GM20000 (cell line): Measurements from ENCODE around the gene TMEM234.
A peak's percentile ranks its signal among the peaks of the same experiment; 100 is the strongest.
"Not testable (repeated sequence)": the region's sequence is repeated elsewhere in the genome, so short reads cannot be mapped to it uniquely, and the experiment has no call there.

Source experiments
- DNase-seq: peaks from one replicate; pipeline ENCODE4 v3.0.0; 2012; ENCODE audit warnings: low spot score
- CTCF ChIP-seq: IDR thresholded peaks from 2 replicates; pipeline ENCODE4 v1.5.1; 2012; ENCODE audit warnings: mild to moderate bottlenecking, control low read depth; ENCODE audit errors: extremely low read depth, missing control alignments

The TMEM234 gene

GRCh38 chr1:32221980-32222755 is at the start of gene TMEM234, which contains the start of gene EIF3I:
TSS of gene TMEM234 (minus strand) at chr1:32222353. CDS start at chr1:32222322, 31 bp downstream.
TSS of gene EIF3I (plus strand) at chr1:32222407. CDS start at chr1:32222442, 35 bp downstream.
- no peak for TF ChIP-seq CTCF
- peak; percentile 94 for DNase-seq

- no peak for DNase-seq
- TF ChIP-seq CTCF = no peak
Measured at GRCh38 chr1:32269744-32270143, 47.6 kb upstream of the TMEM234 start.

- no peak for TF ChIP-seq CTCF
- DNase-seq = no peak
Measured at GRCh38 chr1:32266921-32267591, 44.9 kb upstream of the TMEM234 start.

- no peak for DNase-seq
- no peak for TF ChIP-seq CTCF
Measured at GRCh38 chr1:32265846-32266245, 43.7 kb upstream of the TMEM234 start.

- DNase-seq = peak; percentile 35
- TF ChIP-seq CTCF = no peak
Measured at GRCh38 chr1:32263744-32264143, 41.6 kb upstream of the TMEM234 start.

- DNase-seq = not testable (repeated sequence)
Measured at GRCh38 chr1:32263236-32263593, 41.1 kb upstream of the TMEM234 start.

GRCh38 chr1:32257227-32257508 is 35.0 kb upstream of the TMEM234 start:
- no peak for TF ChIP-seq CTCF
- DNase-seq = no peak
